Daoy (cell line): ENCODE measurements around the gene ITGA11. TPM values are rescaled to one million over a fixed set of nuclear protein-coding genes. Genes with fewer than 3 reads are reported as not detected.

Experiments used
- DNase-seq: peaks from one replicate; pipeline ENCODE4 v3.0.0-alpha.2; 2015; ENCODE audit warnings: low read depth
- total RNA-seq: library from RNA; depleted of rRNA; stranded (reverse); fragments of >200 nt; shearing (Covaris generic); gene quantifications from 2 replicates; pipeline ENCODE4 v1.2.3, GENCODE V29; 2014

ITGA11 gene
- total RNA-seq, 1 experiment from 2014 or later = 11.4 TPM

- no peak for DNase-seq
These were observed 40.8 kb downstream of the ITGA11 start for GRCh38 chr15:68391121-68391520.

- DNase-seq = peak; percentile 95
These were observed 41.8 kb downstream of the ITGA11 start for GRCh38 chr15:68389936-68390817.

- DNase-seq = peak; percentile 27
These were observed 42.7 kb downstream of the ITGA11 start for GRCh38 chr15:68389041-68389930.

GRCh38 chr15:68387381-68388143, 44.4 kb downstream of the ITGA11 start:
- DNase-seq = no peak

- DNase-seq = no peak
These were observed 45.2 kb downstream of the ITGA11 start for GRCh38 chr15:68386587-68387288.

GRCh38 chr15:68385671-68386586, 46.0 kb downstream of the ITGA11 start:
- no peak for DNase-seq

- no peak for DNase-seq
These were observed 46.8 kb downstream of the ITGA11 start for GRCh38 chr15:68385240-68385561.

- peak; percentile 87 for DNase-seq
These were observed 47.3 kb downstream of the ITGA11 start for GRCh38 chr15:68384451-68385239.

GRCh38 chr15:68383161-68384074, 48.5 kb downstream of the ITGA11 start:
- peak; percentile 42 for DNase-seq

- no peak for DNase-seq
These were observed 49.5 kb downstream of the ITGA11 start for GRCh38 chr15:68382286-68383007.

GRCh38 chr15:68380456-68380855, 51.5 kb downstream of the ITGA11 start:
- no peak for DNase-seq

- DNase-seq = no peak
These were observed 52.1 kb downstream of the ITGA11 start for GRCh38 chr15:68379759-68380290.

- no peak for DNase-seq
These were observed 52.8 kb downstream of the ITGA11 start for GRCh38 chr15:68379058-68379758.

- no peak for DNase-seq
These were observed 53.4 kb downstream of the ITGA11 start for GRCh38 chr15:68378595-68378994.

GRCh38 chr15:68377766-68378165, 54.2 kb downstream of the ITGA11 start:
- DNase-seq = no peak

- DNase-seq = no peak
These were observed 55.4 kb downstream of the ITGA11 start for GRCh38 chr15:68376447-68377060.
